MM.1S (cell line): Measurements from ENCODE around the gene PAN3.

Source experiments
- DNase-seq: peaks from one replicate; pipeline ENCODE4 v3.0.0-alpha.2; 2015
- H2AFZ ChIP-seq: fragments of 300-600 bp; sonication (generic); 2 replicates; pipeline ENCODE4 v1.6.0; 2016; ENCODE audit warnings: antibody characterized with exemption, low read length
- H3F3A ChIP-seq: fragments of 300-600 bp; sonication (generic); 2 replicates; pipeline ENCODE4 v1.6.1; 2016; ENCODE audit warnings: mild to moderate bottlenecking, antibody characterized with exemption, low read length, moderate library complexity, mixed read lengths; ENCODE audit not compliant: insufficient read depth
- H3K27ac ChIP-seq: fragments of 300-600 bp; sonication (generic); 2 replicates; pipeline ENCODE4 v1.5.1; 2016; ENCODE audit warnings: mild to moderate bottlenecking, low read length
- H3K27me3 ChIP-seq: fragments of 300-600 bp; sonication (generic); replicated peaks from 2 replicates; pipeline ENCODE4 v1.6.0; 2016; ENCODE audit warnings: low read length; ENCODE audit not compliant: insufficient read depth
- H3K36me3 ChIP-seq: fragments of 300-600 bp; sonication (generic); replicated peaks from 2 replicates; pipeline ENCODE4 v1.6.1; 2016; ENCODE audit warnings: mild to moderate bottlenecking, low read length, mixed read lengths; ENCODE audit not compliant: insufficient read depth
- H3K4me1 ChIP-seq: fragments of 300-600 bp; sonication (generic); 2 replicates; pipeline ENCODE4 v1.6.1; 2016; ENCODE audit warnings: low read length, mixed read lengths
- H3K4me2 ChIP-seq: fragments of 300-600 bp; sonication (generic); 2 replicates; pipeline ENCODE4 v1.6.0; 2016; ENCODE audit warnings: low read depth, low read length
- H3K4me3 ChIP-seq: fragments of 300-600 bp; sonication (generic); 2 replicates; pipeline ENCODE4 v1.5.1; 2016; ENCODE audit warnings: low read length, mixed read lengths
- H3K79me2 ChIP-seq: fragments of 300-600 bp; sonication (generic); 2 replicates; pipeline ENCODE4 v1.6.1; 2016; ENCODE audit warnings: mixed run types, low read length, mixed read lengths
- H3K9ac ChIP-seq: fragments of 300-600 bp; sonication (generic); 2 replicates; pipeline ENCODE4 v1.6.1; 2016; ENCODE audit warnings: low read length, mixed read lengths
- H3K9me2 ChIP-seq: fragments of 300-600 bp; sonication (generic); replicated peaks from 2 replicates; pipeline ENCODE4 v1.6.1; 2016; ENCODE audit warnings: mild to moderate bottlenecking, low read length, mixed read lengths; ENCODE audit not compliant: insufficient read depth
- H3K9me3 ChIP-seq: fragments of 300-600 bp; sonication (generic); replicated peaks from 2 replicates; pipeline ENCODE4 v1.6.1; 2016; ENCODE audit warnings: mild to moderate bottlenecking, low read length, mixed read lengths; ENCODE audit not compliant: insufficient read depth
- H4K20me1 ChIP-seq: fragments of 300-600 bp; sonication (generic); 2 replicates; pipeline ENCODE4 v1.6.1; 2016; ENCODE audit warnings: mild to moderate bottlenecking, low read length, moderate library complexity, mixed read lengths; ENCODE audit not compliant: insufficient read depth
- CTCF ChIP-seq: fragments of 300-600 bp; sonication (generic); IDR thresholded peaks from 2 replicates; pipeline ENCODE4 v1.5.1; 2016; ENCODE audit warnings: antibody characterized with exemption, low read length, mixed read lengths
- EZH2 ChIP-seq: fragments of 300-600 bp; sonication (generic); optimal IDR thresholded peaks from 2 replicates; pipeline ENCODE3; 2017; ENCODE audit warnings: low read depth, mild to moderate bottlenecking, antibody characterized with exemption, low read length, mixed read lengths
- EZH2phosphoT487 ChIP-seq: fragments of 300-600 bp; sonication (generic); IDR thresholded peaks from 2 replicates; pipeline ENCODE4 v1.6.1; 2018; ENCODE audit warnings: antibody characterized with exemption, low read length

Gene PAN3

DNA sequence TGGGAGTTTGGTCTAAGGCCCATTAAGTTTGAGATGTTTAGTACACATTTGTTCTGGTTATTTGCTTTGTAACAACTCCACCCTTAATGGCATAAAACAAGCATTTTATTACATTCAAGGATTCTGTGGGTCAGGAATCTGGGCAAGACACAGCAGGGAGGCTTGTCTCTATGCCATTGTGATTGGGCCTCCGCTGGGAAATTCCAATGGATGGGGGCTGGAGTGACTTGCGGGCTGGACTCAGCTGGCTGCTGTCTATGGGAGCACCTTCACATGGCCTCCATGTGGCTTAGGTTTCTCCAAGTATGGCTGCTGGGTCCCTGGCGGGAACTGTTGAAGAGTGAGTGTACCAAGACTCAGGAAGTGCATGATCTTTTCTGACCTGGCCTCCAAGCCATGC is 159.0 kb downstream of the PAN3 start:
- Histone ChIP-seq H3K9me3 (no peaks in the 10 kb centered on the region), H3K4me2 (no peak overlapping the region)

GRCh38 chr13:28299916-28300315 is 161.6 kb downstream of the PAN3 start:
- Histone ChIP-seq H3K79me2 (no peaks in the 10 kb centered on the region), H3K4me3 (no peak overlapping the region), H3K9me2 (no peaks in the 10 kb centered on the region), H3K27ac (no peak overlapping the region), H3K9me3 (no peaks in the 10 kb centered on the region), H3K4me2 (no peak overlapping the region), H3K36me3 (no peaks in the 10 kb centered on the region), H4K20me1 (no peaks in the 10 kb centered on the region), H3K9ac (no peak overlapping the region), H3K27me3 (no peaks in the 10 kb centered on the region), H3F3A (no peaks in the 10 kb centered on the region), H2AFZ (no peak overlapping the region), H3K4me1 (no peaks in the 10 kb centered on the region)
- no peak for DNase-seq
- TF ChIP-seq EZH2 (no peak), CTCF (no peak), EZH2phosphoT487 (no peak)

More for the DNA sequence above, 159.0 kb downstream of the PAN3 start:
- no peaks in the 10 kb centered on the region for H3K79me2 ChIP-seq
- DNase-seq: no peak
- no peaks in the 10 kb centered on the region for H3K36me3 ChIP-seq
- no peaks in the 10 kb centered on the region for H3K9me2 ChIP-seq
- no peak overlapping the region for H2AFZ ChIP-seq
- no peaks in the 10 kb centered on the region for H3F3A ChIP-seq
- H4K20me1 ChIP-seq: no peaks in the 10 kb centered on the region
- H3K4me3 ChIP-seq: no peak overlapping the region
- H3K4me1 ChIP-seq: no peaks in the 10 kb centered on the region
- no peak overlapping the region for H3K27ac ChIP-seq
- no peaks in the 10 kb centered on the region for H3K27me3 ChIP-seq
- H3K9ac ChIP-seq: no peak overlapping the region
- TF ChIP-seq CTCF (no peak), EZH2 (no peak), EZH2phosphoT487 (no peak)

GRCh38 chr13:28301839-28302238 is 163.5 kb downstream of the PAN3 start:
- no peaks in the 10 kb centered on the region for H3K9me3 ChIP-seq
- H3F3A ChIP-seq: no peaks in the 10 kb centered on the region
- DNase-seq: no peak
- no peak for TF ChIP-seq EZH2phosphoT487
- no peak for TF ChIP-seq EZH2
- TF ChIP-seq CTCF: no peak
- no peaks in the 10 kb centered on the region for H3K79me2 ChIP-seq
- H4K20me1 ChIP-seq: no peaks in the 10 kb centered on the region
- H3K9ac ChIP-seq: no peak overlapping the region
- H3K4me1 ChIP-seq: no peaks in the 10 kb centered on the region
- no peak overlapping the region for H3K4me2 ChIP-seq
- H2AFZ ChIP-seq: no peak overlapping the region
- no peaks in the 10 kb centered on the region for H3K9me2 ChIP-seq
- no peak overlapping the region for H3K4me3 ChIP-seq
- no peaks in the 10 kb centered on the region for H3K36me3 ChIP-seq
- no peaks in the 10 kb centered on the region for H3K27me3 ChIP-seq
- H3K27ac ChIP-seq: no peak overlapping the region
